Amniotic epithelial cell (primary cell): ENCODE measurements around the gene AHSP.
"Not testable (repeated sequence)": the region's sequence is repeated elsewhere in the genome, so short reads cannot be mapped to it uniquely, and the experiment has no call there.

Experiments
- DNase-seq: peaks from one replicate; pipeline ENCODE4 v3.0.0-alpha.2; 2010; ENCODE audit warnings: low read depth

AHSP gene

GRCh38 chr16:31527734-31528274, at the start of gene AHSP:
TSS of gene AHSP (plus strand) at chr16:31527900. CDS start at chr16:31528140, 240 bp downstream.
- DNase-seq = no peak

- no peak for DNase-seq
Observed at GRCh38 chr16:31478956-31479355, 48.7 kb upstream of the AHSP start.

GRCh38 chr16:31479751-31480150, 47.9 kb upstream of the AHSP start:
- no peak for DNase-seq

- no peak for DNase-seq
Observed at GRCh38 chr16:31480851-31481536, 46.7 kb upstream of the AHSP start.

- DNase-seq = no peak
Observed at GRCh38 chr16:31483081-31483480, 44.6 kb upstream of the AHSP start, which contains the start of gene SLC5A2. TSS of gene SLC5A2 (plus strand) at chr16:31483123. CDS start at chr16:31483137, 14 bp downstream.

- not testable (repeated sequence) for DNase-seq
Observed at GRCh38 chr16:31484048-31484447, 43.7 kb upstream of the AHSP start.

GRCh38 chr16:31484491-31485171, 43.1 kb upstream of the AHSP start:
- no peak for DNase-seq

GRCh38 chr16:31485571-31485970, 42.1 kb upstream of the AHSP start:
- no peak for DNase-seq

- no peak for DNase-seq
Observed at GRCh38 chr16:31486045-31486444, 41.7 kb upstream of the AHSP start.

GRCh38 chr16:31487071-31487719, 40.5 kb upstream of the AHSP start:
- DNase-seq = no peak

- DNase-seq = peak; percentile 23
Observed at GRCh38 chr16:31487720-31488467, 39.8 kb upstream of the AHSP start.

GRCh38 chr16:31488468-31489297, 39.0 kb upstream of the AHSP start:
- no peak for DNase-seq

GRCh38 chr16:31489298-31489564, 38.5 kb upstream of the AHSP start:
- no peak for DNase-seq

- no peak for DNase-seq
Observed at GRCh38 chr16:31489616-31490584, 37.8 kb upstream of the AHSP start.

- no peak for DNase-seq
Observed at GRCh38 chr16:31491778-31492418, 35.8 kb upstream of the AHSP start.

- DNase-seq = no peak
Observed at GRCh38 chr16:31493506-31494125, 34.1 kb upstream of the AHSP start.

GRCh38 chr16:31496670-31497069, 31.0 kb upstream of the AHSP start:
- DNase-seq = no peak

GRCh38 chr16:31498493-31498892, 29.2 kb upstream of the AHSP start:
- no peak for DNase-seq

- no peak for DNase-seq
Observed at GRCh38 chr16:31499928-31500327, 27.8 kb upstream of the AHSP start.
